Thyroid gland (tissue), 4 donors: ENCODE data around the gene SLCO1C1.

Experiments
- CTCF ChIP-seq, 6 experiments: fragments of 200-600 bp in 3 of 6; fragments of 450-650 bp in 3 of 6; sonication (generic) in 3 of 6; IDR thresholded peaks; one replicate each; pipeline ENCODE4 v1.5.1; 2016 to 2019; ENCODE audit warnings: antibody characterized with exemption in 6 of 6, mild to moderate bottlenecking in 2 of 6, inconsistent platforms in 1 of 6, moderate library complexity in 1 of 6
- POLR2A ChIP-seq, 2 donors: fragments of 450-650 bp; IDR thresholded peaks; one replicate each; pipeline ENCODE4 v1.6.1; 2017; ENCODE audit warnings: antibody characterized with exemption in 2 of 2, mild to moderate bottlenecking in 2 of 2, moderate library complexity in 1 of 2

GRCh38 chr12:20718294-20718693 is 23.2 kb downstream of the SLCO1C1 start:
- TF ChIP-seq CTCF (IDR thresholded peaks at IDR 0.05): no peak
- no peak for TF ChIP-seq POLR2A (IDR thresholded peaks at IDR 0.05)
